Osteocyte (in vitro differentiated cells): Measurements from ENCODE around the gene ALKBH5. TPM values are rescaled to one million over a fixed set of nuclear protein-coding genes. Genes with fewer than 3 reads are reported as not detected.

Experiments
- DNase-seq: peaks from one replicate; pipeline ENCODE4 v3.0.0; 2021; ENCODE audit warnings: mixed read lengths; ENCODE audit not compliant: unreplicated experiment; ENCODE audit errors: extremely low spot score
- H3K27ac Mint-ChIP-seq: one replicate; pipeline ENCODE4 v1.8.0; 2021; ENCODE audit warnings: mild to moderate bottlenecking, mixed read lengths; ENCODE audit not compliant: unreplicated experiment
- H3K27me3 Mint-ChIP-seq: one replicate; pipeline ENCODE4 v1.8.0; 2021; ENCODE audit warnings: mixed read lengths; ENCODE audit not compliant: unreplicated experiment
- H3K36me3 Mint-ChIP-seq: one replicate; pipeline ENCODE4 v1.8.0; 2021; ENCODE audit warnings: mixed read lengths; ENCODE audit not compliant: unreplicated experiment
- H3K4me1 Mint-ChIP-seq: one replicate; pipeline ENCODE4 v1.8.0; 2021; ENCODE audit warnings: mixed read lengths; ENCODE audit not compliant: unreplicated experiment
- H3K4me3 Mint-ChIP-seq: one replicate; pipeline ENCODE4 v1.8.0; 2021; ENCODE audit warnings: mild to moderate bottlenecking, moderate library complexity, mixed read lengths; ENCODE audit not compliant: unreplicated experiment
- H3K9me3 Mint-ChIP-seq: one replicate; pipeline ENCODE4 v1.8.0; 2021; ENCODE audit warnings: mixed read lengths; ENCODE audit not compliant: unreplicated experiment
- CTCF ChIP-seq: fragments of 200-600 bp; sonication (generic); IDR thresholded peaks from 2 replicates; pipeline ENCODE4 v1.5.0; 2021; ENCODE audit warnings: antibody characterized with exemption, mild to moderate bottlenecking, moderate library complexity
- total RNA-seq: library from RNA; stranded (reverse); gene quantifications from 2 replicates; pipeline ENCODE4 v1.2.1, GENCODE V29; 2021

ALKBH5 gene
- total RNA-seq, 1 donor from 2014 or later, result 89.4 TPM

GRCh38 chr17:18156976-18157280 lies 26.7 kb upstream of the ALKBH5 start:
- peaks cover 7% of the 10 kb centered on the region for H3K4me1 Mint-ChIP-seq
- TF ChIP-seq CTCF, result no peak

GRCh38 chr17:18157354-18157985 lies 26.2 kb upstream of the ALKBH5 start:
- Mint-ChIP-seq H3K4me3 (no peak overlapping the region), H3K27ac (no peak overlapping the region), H3K36me3 (no peaks in the 10 kb centered on the region), H3K4me1 (peaks cover 7% of the 10 kb centered on the region), H3K9me3 (no peaks in the 10 kb centered on the region), H3K27me3 (peaks cover 2% of the 10 kb centered on the region)
- no peak for DNase-seq
- no peak for TF ChIP-seq CTCF

More at GRCh38 chr17:18156976-18157280, 26.7 kb upstream of the ALKBH5 start:
- peaks cover 2% of the 10 kb centered on the region for H3K27me3 Mint-ChIP-seq
- H3K27ac Mint-ChIP-seq, result no peak overlapping the region
- no peak overlapping the region for H3K4me3 Mint-ChIP-seq
- DNase-seq, result no peak
- no peaks in the 10 kb centered on the region for H3K9me3 Mint-ChIP-seq
- no peaks in the 10 kb centered on the region for H3K36me3 Mint-ChIP-seq

- no peak for DNase-seq
- Mint-ChIP-seq H3K27ac (no peak overlapping the region), H3K36me3 (no peaks in the 10 kb centered on the region), H3K4me3 (no peak overlapping the region), H3K27me3 (peaks cover 2% of the 10 kb centered on the region), H3K9me3 (no peaks in the 10 kb centered on the region), H3K4me1 (peaks cover 7% of the 10 kb centered on the region)
- no peak for TF ChIP-seq CTCF
These were observed 25.5 kb upstream of the ALKBH5 start for GRCh38 chr17:18158022-18158600.

GRCh38 chr17:18159551-18160120 lies 24.0 kb upstream of the ALKBH5 start:
- H3K36me3 Mint-ChIP-seq, result no peaks in the 10 kb centered on the region
- H3K4me1 Mint-ChIP-seq, result peaks cover 4% of the 10 kb centered on the region
- H3K4me3 Mint-ChIP-seq, result no peak overlapping the region
- H3K9me3 Mint-ChIP-seq, result no peaks in the 10 kb centered on the region
- H3K27ac Mint-ChIP-seq, result no peak overlapping the region
- DNase-seq, result no peak
- no peak for TF ChIP-seq CTCF
- peaks cover 2% of the 10 kb centered on the region for H3K27me3 Mint-ChIP-seq

GRCh38 chr17:18160128-18160856 lies 23.3 kb upstream of the ALKBH5 start:
- DNase-seq, result no peak
- TF ChIP-seq CTCF, result no peak
- Mint-ChIP-seq H3K4me1 (peaks cover 4% of the 10 kb centered on the region), H3K4me3 (no peak overlapping the region), H3K9me3 (no peaks in the 10 kb centered on the region), H3K27ac (no peak overlapping the region), H3K27me3 (peaks cover 2% of the 10 kb centered on the region), H3K36me3 (no peaks in the 10 kb centered on the region)
